H1 (cell line): ENCODE results near the gene ZSCAN25. TPM values are rescaled to one million over a fixed set of nuclear protein-coding genes. Genes with fewer than 3 reads are reported as not detected.

ENCODE experiments used
- CTCF ChIA-PET: fragments of 300-600 bp; sonication (Branson Sonifier 250); formaldehyde crosslinking; loops from one replicate; lab custom pipeline; 2021; ENCODE audit not compliant: partially characterized antibody; lab: Charles Lee
- POLR2A ChIA-PET: fragments of 300-600 bp; sonication (Branson Sonifier 250); formaldehyde crosslinking; loops from one replicate; lab custom pipeline; 2021; ENCODE audit warnings: inconsistent platforms; ENCODE audit not compliant: partially characterized antibody; lab: Charles Lee
- DNase-seq, 2 experiments: peaks; one replicate each; pipeline versions ENCODE4 v3.0.0 to v3.0.0-alpha.2; 2010 to 2022; ENCODE audit warnings: low spot score in 2 of 2, low read depth in 1 of 2, mixed read lengths in 1 of 2
- FAIRE-seq: peaks from 2 replicates; lab custom pipeline; 2011; peaks lifted over from hg19 to GRCh38; lab: Jason Lieb, UNC
- H2AFZ ChIP-seq: 2 replicates; pipeline ENCODE4 v1.8.1; 2012; ENCODE audit warnings: low read length, inconsistent platforms
- H2AK5ac ChIP-seq: 2 replicates; pipeline ENCODE4 v1.6.1; 2013; ENCODE audit warnings: low read depth, low read length
- H2BK120ac ChIP-seq: replicated peaks from 2 replicates; pipeline ENCODE3; 2013; ENCODE audit warnings: low read depth, low read length, inconsistent platforms
- H2BK12ac ChIP-seq: 2 replicates; pipeline ENCODE4 v1.6.1; 2013; ENCODE audit warnings: low read depth, low read length
- H2BK15ac ChIP-seq: 2 replicates; pipeline ENCODE4 v1.6.1; 2013; ENCODE audit warnings: low read length
- H2BK20ac ChIP-seq: 2 replicates; pipeline ENCODE4 v1.6.1; 2013; ENCODE audit warnings: low read length
- H2BK5ac ChIP-seq: 2 replicates; pipeline ENCODE4 v1.6.1; 2013; ENCODE audit warnings: low read depth, low read length
- H3K14ac ChIP-seq: 2 replicates; pipeline ENCODE4 v1.6.1; 2013; ENCODE audit warnings: inconsistent platforms; ENCODE audit not compliant: insufficient read length
- H3K18ac ChIP-seq: 2 replicates; pipeline ENCODE4 v1.6.1; 2013; ENCODE audit warnings: low read length; ENCODE audit errors: extremely low read depth
- H3K23ac ChIP-seq: 2 replicates; pipeline ENCODE4 v1.6.1; 2013; ENCODE audit warnings: inconsistent platforms; ENCODE audit not compliant: insufficient read length
- H3K23me2 ChIP-seq: 2 replicates; pipeline ENCODE4 v1.6.1; 2013; ENCODE audit warnings: low read depth, low read length
- H3K27ac ChIP-seq: 2 replicates; pipeline ENCODE4 v1.6.1; 2011; ENCODE audit warnings: low read depth, low read length, inconsistent platforms
- H3K27me3 ChIP-seq, 4 experiments: replicated peaks in 1 of 4; 1 replicate in 1 of 4; 2 replicates in 3 of 4; pipeline versions ENCODE4 v1.6.1 to v1.8.1; 2011 to 2013; ENCODE audit warnings: low read length in 3 of 4, mild to moderate bottlenecking in 3 of 4, inconsistent platforms in 2 of 4, mixed read lengths in 2 of 4, moderate library complexity in 1 of 4; ENCODE audit not compliant: control insufficient read depth in 3 of 4, insufficient read depth in 3 of 4; ENCODE audit errors: extremely low read depth in 1 of 4
- H3K36me3 ChIP-seq, 4 experiments: 2 replicates each; pipeline versions ENCODE4 v1.6.1 to v1.8.1; 2011 to 2013; ENCODE audit warnings: mild to moderate bottlenecking in 4 of 4, low read length in 3 of 4, moderate library complexity in 2 of 4, control low read depth in 1 of 4, inconsistent platforms in 1 of 4; ENCODE audit not compliant: insufficient read depth in 4 of 4, control insufficient read depth in 2 of 4
- H3K4ac ChIP-seq: replicated peaks from 2 replicates; pipeline ENCODE3; 2013; ENCODE audit warnings: low read length, low read depth, mixed read lengths, inconsistent platforms; ENCODE audit not compliant: insufficient read length
- H3K4me1 ChIP-seq, 4 experiments: replicated peaks in 1 of 4; 1 replicate in 1 of 4; 2 replicates in 3 of 4; pipeline versions ENCODE4 v1.6.1 to v1.8.1; 2011 to 2013; ENCODE audit warnings: low read length in 3 of 4, inconsistent platforms in 2 of 4, mixed read lengths in 1 of 4; ENCODE audit not compliant: insufficient read depth in 4 of 4, control insufficient read depth in 3 of 4
- H3K4me2 ChIP-seq, 2 experiments: 2 replicates each; pipeline versions ENCODE4 v1.6.1 to v1.8.1; 2011 to 2013; ENCODE audit warnings: low read depth in 2 of 2, low read length in 2 of 2, control low read depth in 1 of 2, inconsistent platforms in 1 of 2, mild to moderate bottlenecking in 1 of 2; ENCODE audit not compliant: insufficient read depth in 1 of 2
- H3K4me3 ChIP-seq, 4 experiments: fragments of 200-600, 300-600 bp in 1 of 4; sonication (generic), shearing (Covaris generic), sonication (Bioruptor Twin) in 1 of 4; 2 replicates each; pipeline versions ENCODE4 v1.5.1 to v1.8.1; 2011 to 2016; ENCODE audit warnings: low read length in 4 of 4, low read depth in 3 of 4, control low read depth in 2 of 4, inconsistent platforms in 2 of 4, mild to moderate bottlenecking in 2 of 4, mixed read lengths in 1 of 4, moderate library complexity in 1 of 4; ENCODE audit not compliant: insufficient read depth in 2 of 4; ENCODE audit errors: extremely low read depth in 1 of 4
- H3K56ac ChIP-seq: replicated peaks from 2 replicates; pipeline ENCODE3; 2013; ENCODE audit warnings: low read depth, mild to moderate bottlenecking, mixed read lengths, low read length, inconsistent platforms; ENCODE audit not compliant: insufficient read length
- H3K79me1 ChIP-seq: 2 replicates; pipeline ENCODE4 v1.6.1; 2013; ENCODE audit warnings: low read depth, low read length, control low read depth
- H3K79me2 ChIP-seq, 2 experiments: 2 replicates each; pipeline versions ENCODE4 v1.6.1 to v1.8.1; 2012 to 2013; ENCODE audit warnings: low read length in 2 of 2, mild to moderate bottlenecking in 2 of 2, inconsistent platforms in 1 of 2; ENCODE audit not compliant: insufficient read depth in 2 of 2, control insufficient read depth in 1 of 2
- H3K9ac ChIP-seq, 4 experiments: replicated peaks in 1 of 4; 1 replicate in 1 of 4; 2 replicates in 3 of 4; pipeline versions ENCODE4 v1.6.1 to v1.8.1; 2011 to 2013; ENCODE audit warnings: low read depth in 3 of 4, low read length in 3 of 4, control low read depth in 2 of 4, mild to moderate bottlenecking in 2 of 4, moderate library complexity in 2 of 4, inconsistent platforms in 1 of 4; ENCODE audit errors: extremely low read depth in 1 of 4
- H3K9me3 ChIP-seq, 2 experiments: 2 replicates each; pipeline versions ENCODE4 v1.6.1 to v1.8.1; 2012 to 2013; ENCODE audit warnings: mild to moderate bottlenecking in 2 of 2, moderate library complexity in 2 of 2, control low read depth in 1 of 2, inconsistent platforms in 1 of 2, low read depth in 1 of 2, low read length in 1 of 2, mixed read lengths in 1 of 2; ENCODE audit not compliant: insufficient read depth in 2 of 2
- H4K20me1 ChIP-seq, 2 experiments: replicated peaks in 1 of 2; 2 replicates each; pipeline versions ENCODE3 to v1.8.1; 2011 to 2013; ENCODE audit warnings: inconsistent platforms in 2 of 2, low read length in 2 of 2, mild to moderate bottlenecking in 1 of 2; ENCODE audit not compliant: insufficient read depth in 2 of 2, control insufficient read depth in 1 of 2
- H4K5ac ChIP-seq: 2 replicates; pipeline ENCODE4 v1.6.1; 2013; ENCODE audit warnings: low read length, low read depth, mixed read lengths, inconsistent platforms; ENCODE audit not compliant: insufficient read length
- H4K8ac ChIP-seq: 2 replicates; pipeline ENCODE4 v1.8.0; 2013; ENCODE audit warnings: mild to moderate bottlenecking, moderate library complexity, low read length, inconsistent platforms; ENCODE audit not compliant: insufficient read depth; ENCODE audit errors: extremely low read depth
- H4K91ac ChIP-seq: replicated peaks from 2 replicates; pipeline ENCODE3; 2013; ENCODE audit warnings: low read length, mixed read lengths, inconsistent platforms; ENCODE audit not compliant: insufficient read length
- BRCA1 ChIP-seq: IDR thresholded peaks from 2 replicates; pipeline ENCODE4 v1.6.1; 2012; ENCODE audit warnings: low read depth, low read length, improper control_type of control experiment
- CHD2 ChIP-seq: IDR thresholded peaks from 2 replicates; pipeline ENCODE4 v1.6.1; 2012; ENCODE audit warnings: low read length, improper control_type of control experiment
- FOSL1 ChIP-seq: IDR thresholded peaks from 2 replicates; pipeline ENCODE4 v1.6.1; 2011; ENCODE audit warnings: mild to moderate bottlenecking, low read depth, low read length, moderate library complexity; ENCODE audit not compliant: insufficient read depth
- HDAC2 ChIP-seq, 2 experiments: fragments of 300-600 bp in 1 of 2; sonication (generic) in 1 of 2; IDR thresholded peaks; 2 replicates each; pipeline ENCODE4 v1.6.1; 2011 to 2012; ENCODE audit warnings: low read depth in 2 of 2, low read length in 2 of 2, mild to moderate bottlenecking in 2 of 2, moderate library complexity in 2 of 2, borderline replicate concordance in 1 of 2, inconsistent platforms in 1 of 2
- JUND ChIP-seq: IDR thresholded peaks from 2 replicates; pipeline ENCODE4 v1.6.1; 2011; ENCODE audit warnings: mild to moderate bottlenecking, improper control_type of control experiment, low read length
- KDM1A ChIP-seq: fragments of 200-600, 300-600 bp; sonication (generic); IDR thresholded peaks from 2 replicates; pipeline ENCODE4 v1.7.1; 2016; ENCODE audit warnings: mild to moderate bottlenecking, low read length, borderline replicate concordance
- MAX ChIP-seq: IDR thresholded peaks from 2 replicates; pipeline ENCODE4 v1.6.1; 2012; ENCODE audit warnings: inconsistent platforms
- SIN3A ChIP-seq, 2 experiments: IDR thresholded peaks in 1 of 2; conservative IDR thresholded peaks in 1 of 2; 2 replicates each; pipeline ENCODE4 v1.6.1; 2011 to 2012; ENCODE audit warnings: low read length in 2 of 2, improper control_type of control experiment in 1 of 2, low read depth in 1 of 2, mild to moderate bottlenecking in 1 of 2
- SP1 ChIP-seq: IDR thresholded peaks from 2 replicates; pipeline ENCODE4 v1.6.1; 2011; ENCODE audit warnings: low read depth, low read length
- SP2 ChIP-seq: IDR thresholded peaks from 2 replicates; pipeline ENCODE4 v1.6.1; 2012; ENCODE audit warnings: mild to moderate bottlenecking, low read length, inconsistent platforms
- SUZ12 ChIP-seq: fragments of 200-600 bp; sonication (generic); IDR thresholded peaks from 2 replicates; pipeline ENCODE4 v1.6.1; 2012; ENCODE audit warnings: mild to moderate bottlenecking, inconsistent platforms, low read length, moderate library complexity, mixed read lengths
- USF2 ChIP-seq: IDR thresholded peaks from 2 replicates; pipeline ENCODE4 v1.6.1; 2011; ENCODE audit warnings: low read length, improper control_type of control experiment
- WGBS, 2 experiments: shearing (Covaris generic) in 1 of 2; methylation state at CpG; one replicate each; pipeline versions ENCODE4 v1.1.6 to v1.1.7; 2013 to 2015; ENCODE audit warnings: low lambda C conversion rate in 2 of 2, mixed read lengths in 2 of 2, inconsistent platforms in 1 of 2, low coverage in 1 of 2, missing lambda C conversion rate in 1 of 2; ENCODE audit not compliant: insufficient replicate concordance in 2 of 2, insufficient coverage in 1 of 2, insufficient read length in 1 of 2; ENCODE audit errors: extremely low coverage in 1 of 2, missing lambda C conversion rate in 1 of 2; 5-methylcytosine and 5-hydroxymethylcytosine counted together
- polyA plus RNA-seq, 7 experiments: library from polyadenylated mRNA; depleted of rRNA in 3 of 7; stranded (reverse) in 5 of 7; unstranded in 2 of 7; fragments of >200 nt in 5 of 7; fragments of 200-250 nt in 2 of 7; gene quantifications; 1 replicate in 5 of 7; 2 replicates in 1 of 7; 4 replicates in 1 of 7; pipeline versions ENCODE4 v1.2.1 to v1.2.3, GENCODE V29; 2011 to 2013; ENCODE audit warnings: missing spikeins in 2 of 7, mixed read lengths in 2 of 7
- total RNA-seq: library from RNA; stranded (reverse); fragmentation: NEBNext Ultra II Directional; extraction: Animal tissue kit (Norgen Biotek cat#: 25700); gene quantifications from 2 replicates; pipeline ENCODE4 v1.2.1, GENCODE V29; 2021

Gene ZSCAN25
- total and polyA plus RNA-seq, 2 of the 8 experiments (the other 6 are each of a cell fraction or from before 2014, with no cell fraction given) = 10.1 to 18.6 TPM

GRCh38 chr7:99638731-99639130, 22.0 kb downstream of the ZSCAN25 start:
- H3K4me1 ChIP-seq = peaks cover 3 to 11% (median 9%) of the 10 kb centered on the region in 4 experiments
- H4K91ac ChIP-seq = no peak overlapping the region
- no peak overlapping the region for H2BK5ac ChIP-seq
- H3K9ac ChIP-seq = no peak overlapping the region
- H4K5ac ChIP-seq = peak overlapping the region; percentile 55
- FAIRE-seq (no peak), DNase-seq (no peak)
- no peaks in the 10 kb centered on the region for H3K9me3 ChIP-seq
- no peak overlapping the region for H3K56ac ChIP-seq
- H3K18ac ChIP-seq = peak overlapping the region; percentile 43; the same call in 1 of the 2 replicates
- no peak overlapping the region for H2BK20ac ChIP-seq
- no peak overlapping the region for H3K27ac ChIP-seq
- H2BK12ac ChIP-seq = 0 out of 2 replicates have a peak overlapping the region, but pooled peaks have one; percentile 52
- CTCF ChIA-PET = interaction anchor here (0.5 to 1.7 kb wide), 2 partner anchors 353 to 404 kb away, joined by 3 read pairs; no protein-coding TSS in a partner anchor
- peak overlapping the region; percentile 1; the same call in 1 of the 2 replicates for H4K8ac ChIP-seq
- no peak overlapping the region for H2AFZ ChIP-seq
- POLR2A ChIA-PET = interaction anchor here (2.6 kb wide), 1 partner anchor 10 kb away, joined by 13 read pairs; no protein-coding TSS in a partner anchor
- H4K20me1 ChIP-seq = no peaks in the 10 kb centered on the region
- no peak overlapping the region for H3K4ac ChIP-seq
- H2AK5ac ChIP-seq = no peak overlapping the region
- no peaks in the 10 kb centered on the region for H3K27me3 ChIP-seq
- H3K23ac ChIP-seq = no peak overlapping the region
- no peaks in the 10 kb centered on the region for H3K23me2 ChIP-seq
- H3K36me3 ChIP-seq = peaks cover 0 to under 1% (median 0%) of the 10 kb centered on the region in 4 experiments; a peak in 1 of 8 replicates
- H3K14ac ChIP-seq = no peak overlapping the region
- H3K79me1 ChIP-seq = 0 out of 2 replicates have a peak, but pooled peaks cover 2% of the 10 kb centered on the region
- H2BK120ac ChIP-seq = no peak overlapping the region
- peak overlapping the region in 1 of 2 experiments; percentile 17; a peak in 2 of 4 replicates for H3K4me2 ChIP-seq
- H3K79me2 ChIP-seq = no peaks in the 10 kb centered on the region
- 90% methylated on average over 23 of the region's 23 CpGs; no CpG with 5 or more reads in 1 of the 2 experiments for WGBS, 2 experiments
- H2BK15ac ChIP-seq = no peak overlapping the region
- H3K4me3 ChIP-seq = no peak overlapping the region
- no peak for TF ChIP-seq KDM1A
- no peak for TF ChIP-seq JUND
- TF ChIP-seq USF2 = no peak
- no peak for TF ChIP-seq SIN3A (conservative IDR thresholded peaks at IDR 0.05 in 1 of 2, IDR thresholded peaks at IDR 0.05 in 1 of 2; ENCODE audit: low read depth in 1 of 2, low read length in 2 of 2)
- TF ChIP-seq SUZ12 = no peak
- TF ChIP-seq HDAC2 (IDR thresholded peaks at IDR 0.05; ENCODE audit: borderline replicate concordance in 1 of 2, low read depth in 2 of 2, low read length in 2 of 2) = no peak
- no peak for TF ChIP-seq CHD2
- TF ChIP-seq MAX = no peak
- TF ChIP-seq SP2 = no peak
- no peak for TF ChIP-seq SP1
- TF ChIP-seq FOSL1 = no peak
- TF ChIP-seq BRCA1 = no peak
